Thyroid gland (tissue), 4 donors: ENCODE data around the gene DTNB.

ENCODE experiments used
- POLR2A ChIP-seq, 2 donors: fragments of 450-650 bp; IDR thresholded peaks; one replicate each; pipeline ENCODE4 v1.6.1; 2017; ENCODE audit warnings: antibody characterized with exemption in 2 of 2, mild to moderate bottlenecking in 2 of 2, moderate library complexity in 1 of 2
- TF ChIP-seq, protein P1 (sequence below), 6 experiments: fragments of 200-600 bp in 3 of 6; fragments of 450-650 bp in 3 of 6; sonication (generic) in 3 of 6; IDR thresholded peaks; one replicate each; pipeline ENCODE4 v1.5.1; 2016 to 2019; ENCODE audit warnings: antibody characterized with exemption in 6 of 6, mild to moderate bottlenecking in 2 of 6, inconsistent platforms in 1 of 6, moderate library complexity in 1 of 6

DNA sequence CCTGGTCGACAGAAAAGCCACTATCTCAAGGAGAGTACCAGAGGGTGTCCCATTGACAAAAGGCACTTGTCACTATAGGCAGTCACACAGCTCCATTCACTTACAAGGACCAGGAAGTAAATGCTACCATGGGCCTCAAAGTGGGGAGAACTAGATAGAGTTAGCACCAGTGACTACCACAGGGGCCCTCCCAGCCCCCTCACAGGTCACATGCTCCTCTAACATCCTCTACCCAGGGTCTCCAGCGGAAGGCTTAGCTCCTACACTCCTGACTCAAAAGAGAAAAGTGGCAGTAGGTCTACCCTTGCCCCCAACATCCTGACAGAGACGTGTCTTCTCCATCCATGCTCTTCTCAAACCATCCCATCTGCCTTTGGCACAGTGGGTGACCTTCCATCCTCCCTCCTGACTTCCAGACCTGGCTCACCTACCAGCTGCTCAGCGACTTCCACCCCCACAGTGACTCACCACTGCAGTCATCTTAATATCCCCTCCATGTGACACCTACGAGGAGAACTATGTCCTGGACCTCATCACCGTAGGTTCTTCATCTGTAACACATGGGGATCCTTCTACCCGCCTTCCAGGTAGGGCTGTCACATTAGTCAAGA is 326.1 kb downstream of the DTNB start:
- no peak for TF ChIP-seq POLR2A (IDR thresholded peaks at IDR 0.05)
- TF ChIP-seq, protein P1, sequence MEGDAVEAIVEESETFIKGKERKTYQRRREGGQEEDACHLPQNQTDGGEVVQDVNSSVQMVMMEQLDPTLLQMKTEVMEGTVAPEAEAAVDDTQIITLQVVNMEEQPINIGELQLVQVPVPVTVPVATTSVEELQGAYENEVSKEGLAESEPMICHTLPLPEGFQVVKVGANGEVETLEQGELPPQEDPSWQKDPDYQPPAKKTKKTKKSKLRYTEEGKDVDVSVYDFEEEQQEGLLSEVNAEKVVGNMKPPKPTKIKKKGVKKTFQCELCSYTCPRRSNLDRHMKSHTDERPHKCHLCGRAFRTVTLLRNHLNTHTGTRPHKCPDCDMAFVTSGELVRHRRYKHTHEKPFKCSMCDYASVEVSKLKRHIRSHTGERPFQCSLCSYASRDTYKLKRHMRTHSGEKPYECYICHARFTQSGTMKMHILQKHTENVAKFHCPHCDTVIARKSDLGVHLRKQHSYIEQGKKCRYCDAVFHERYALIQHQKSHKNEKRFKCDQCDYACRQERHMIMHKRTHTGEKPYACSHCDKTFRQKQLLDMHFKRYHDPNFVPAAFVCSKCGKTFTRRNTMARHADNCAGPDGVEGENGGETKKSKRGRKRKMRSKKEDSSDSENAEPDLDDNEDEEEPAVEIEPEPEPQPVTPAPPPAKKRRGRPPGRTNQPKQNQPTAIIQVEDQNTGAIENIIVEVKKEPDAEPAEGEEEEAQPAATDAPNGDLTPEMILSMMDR (IDR thresholded peaks at IDR 0.05): no peak
